HCT116 (cell line): ENCODE measurements around the gene PEAK1. TPM values are rescaled to one million over a fixed set of nuclear protein-coding genes. Genes with fewer than 3 reads are reported as not detected.

Source experiments
- ATAC-seq: fragments of 200-7000 bp; cut with Tn5 transposase; 2 replicates; pipeline ENCODE4 v1.9.1; 2020; ENCODE audit warnings: mild to moderate bottlenecking, moderate library complexity
- BruUV-seq: library from RNA; stranded (reverse); fragments of 400-500 nt; replicated peaks from 2 replicates; lab custom pipeline; 2021; lab: Mats Ljungman, UMichigan
- CTCF ChIA-PET: fragments of 300-600 bp; sonication (Branson Sonifier 250); formaldehyde crosslinking; loops from one replicate; lab custom pipeline; 2021; ENCODE audit warnings: antibody characterized with exemption; lab: Charles Lee
- POLR2A ChIA-PET: fragments of 300-600, 350-600 bp; sonication (Branson Sonifier 250); formaldehyde crosslinking; loops from one replicate; lab custom pipeline; 2021; ENCODE audit warnings: antibody characterized with exemption; lab: Charles Lee
- RAD21 ChIA-PET, 2 experiments: fragments of 300-600 bp; sonication (Branson Sonifier 250); formaldehyde crosslinking; loops; one replicate each; lab custom pipeline; 2023; ENCODE audit warnings: low total read pairs in 2 of 2; ENCODE audit not compliant: uncharacterized antibody in 2 of 2, unreplicated experiment in 2 of 2, low non-redundant PET in 1 of 2; lab: Charles Lee
- DNase-seq: peaks from one replicate; pipeline ENCODE4 v3.0.0-alpha.2; 2010; ENCODE audit warnings: low read depth, low spot score
- H2AFZ ChIP-seq: fragments of 200-600 bp; shearing (Covaris generic), sonication (generic); 2 replicates; pipeline ENCODE4 v1.6.1; 2017; ENCODE audit warnings: low read depth, mixed run types, mixed read lengths, antibody characterized with exemption, low read length; ENCODE audit not compliant: poor library complexity, severe bottlenecking
- H3K27ac ChIP-seq: 2 replicates; pipeline ENCODE4 v1.5.1; 2012; ENCODE audit warnings: low read depth, low read length
- H3K27me3 ChIP-seq: fragments of 200-600 bp; sonication (generic); 2 replicates; pipeline ENCODE4 v1.6.1; 2016; ENCODE audit warnings: mixed run types, low read length, mixed read lengths; ENCODE audit not compliant: insufficient read depth
- H3K36me3 ChIP-seq, 2 experiments: fragments of 200-500 bp in 1 of 2; fragments of 200-600 bp in 1 of 2; sonication (Bioruptor generic) in 1 of 2; sonication (generic) in 1 of 2; 2 replicates each; pipeline versions ENCODE4 v1.5.1 to v1.6.1; 2014 to 2016; ENCODE audit warnings: low read length in 2 of 2, inconsistent platforms in 1 of 2, mixed read lengths in 1 of 2, mixed run types in 1 of 2; ENCODE audit not compliant: insufficient read depth in 2 of 2, control insufficient read depth in 1 of 2
- H3K4me1 ChIP-seq, 2 experiments: fragments of 200-600 bp in 1 of 2; sonication (generic) in 1 of 2; 2 replicates each; pipeline versions ENCODE4 v1.5.1 to v1.6.1; 2012 to 2017; ENCODE audit warnings: low read length in 2 of 2, inconsistent platforms in 1 of 2, mild to moderate bottlenecking in 1 of 2, mixed read lengths in 1 of 2, mixed run types in 1 of 2, moderate library complexity in 1 of 2; ENCODE audit not compliant: insufficient read depth in 2 of 2, control insufficient read depth in 1 of 2
- H3K4me2 ChIP-seq: fragments of 200-600 bp; sonication (generic); 2 replicates; pipeline ENCODE4 v1.6.1; 2017; ENCODE audit warnings: mixed run types, low read length, mixed read lengths
- H3K4me3 ChIP-seq, 2 experiments: fragments of 200-600 bp in 1 of 2; sonication (generic) in 1 of 2; replicated peaks in 1 of 2; 2 replicates each; pipeline ENCODE4 v1.5.1; 2011 to 2016; ENCODE audit warnings: low read length in 2 of 2, control low read depth in 1 of 2, low read depth in 1 of 2, mild to moderate bottlenecking in 1 of 2, mixed read lengths in 1 of 2, mixed run types in 1 of 2
- H3K79me2 ChIP-seq: fragments of 200-600 bp; sonication (generic); 2 replicates; pipeline ENCODE4 v1.6.1; 2017; ENCODE audit warnings: mild to moderate bottlenecking, mixed run types, low read length, moderate library complexity, mixed read lengths; ENCODE audit not compliant: insufficient read depth
- H3K9ac ChIP-seq: fragments of 200-600 bp; sonication (generic); 2 replicates; pipeline ENCODE4 v1.6.1; 2016; ENCODE audit warnings: low read length, mixed read lengths
- H3K9me2 ChIP-seq: fragments of 200-600 bp; sonication (generic), shearing (Covaris generic); 2 replicates; pipeline ENCODE4 v1.6.1; 2017; ENCODE audit warnings: mixed run types, mild to moderate bottlenecking, moderate library complexity; ENCODE audit not compliant: insufficient read depth
- H3K9me3 ChIP-seq, 2 experiments: fragments of 200-500 bp in 1 of 2; fragments of 200-600 bp in 1 of 2; sonication (Bioruptor generic) in 1 of 2; sonication (generic) in 1 of 2; 2 replicates each; pipeline ENCODE4 v1.6.1; 2014 to 2017; ENCODE audit warnings: low read length in 2 of 2, mixed read lengths in 2 of 2, inconsistent platforms in 1 of 2, low read depth in 1 of 2, mild to moderate bottlenecking in 1 of 2, mixed run types in 1 of 2, moderate library complexity in 1 of 2; ENCODE audit not compliant: control insufficient read depth in 1 of 2, insufficient read depth in 1 of 2
- H4K20me1 ChIP-seq: fragments of 200-600 bp; sonication (generic), shearing (Covaris generic); 2 replicates; pipeline ENCODE4 v1.6.1; 2017; ENCODE audit warnings: mixed run types, mild to moderate bottlenecking, moderate library complexity; ENCODE audit not compliant: insufficient read depth
- CBX3 ChIP-seq: IDR thresholded peaks from 2 replicates; pipeline ENCODE4 v1.6.1; 2012; ENCODE audit warnings: low read depth
- CEBPB ChIP-seq: IDR thresholded peaks from 2 replicates; pipeline ENCODE4 v1.6.1; 2012; ENCODE audit warnings: low read depth
- EGR1 ChIP-seq: IDR thresholded peaks from 2 replicates; pipeline ENCODE4 v1.6.1; 2012; ENCODE audit warnings: low read depth
- ELF1 ChIP-seq: IDR thresholded peaks from 2 replicates; pipeline ENCODE4 v1.6.1; 2012; ENCODE audit warnings: low read depth, borderline replicate concordance
- EZH2 ChIP-seq: fragments of 200-600 bp; sonication (generic); IDR thresholded peaks from 2 replicates; pipeline ENCODE4 v1.6.1; 2017; ENCODE audit warnings: antibody characterized with exemption, mixed run types
- JUND ChIP-seq: IDR thresholded peaks from 2 replicates; pipeline ENCODE4 v1.6.1; 2012
- POLR2A ChIP-seq: IDR thresholded peaks from 2 replicates; pipeline ENCODE4 v1.7.0; 2011; ENCODE audit warnings: borderline replicate concordance; ENCODE audit not compliant: insufficient read depth, insufficient read length; ENCODE audit errors: extremely low read depth
- POLR2AphosphoS5 ChIP-seq: IDR thresholded peaks from 2 replicates; pipeline ENCODE4 v1.6.1; 2011; ENCODE audit warnings: mild to moderate bottlenecking, low read depth, low read length, moderate library complexity
- RAD21 ChIP-seq: IDR thresholded peaks from 2 replicates; pipeline ENCODE4 v1.6.1; 2012; ENCODE audit warnings: low read depth, mild to moderate bottlenecking
- TCF7L2 ChIP-seq: IDR thresholded peaks from 2 replicates; pipeline ENCODE4 v1.7.0; 2011; ENCODE audit warnings: borderline replicate concordance, inconsistent platforms; ENCODE audit not compliant: insufficient read depth, insufficient read length; ENCODE audit errors: extremely low read depth
- YY1 ChIP-seq: IDR thresholded peaks from 2 replicates; pipeline ENCODE4 v1.6.1; 2011; ENCODE audit warnings: low read length, low read depth, moderate library complexity, mild to moderate bottlenecking; ENCODE audit not compliant: insufficient replicate concordance; ENCODE audit errors: extremely low read depth
- ZNF274 ChIP-seq: fragments of 200-500 bp; sonication (Bioruptor generic); IDR thresholded peaks from 2 replicates; pipeline ENCODE4 v1.6.1; 2014; ENCODE audit warnings: mild to moderate bottlenecking, low read depth, low read length, inconsistent platforms
- intact Hi-C: fragments of 100-400 bp; cut with micrococcal nuclease; formaldehyde crosslinking; loops from 2 replicates; pipeline ENCODE4 v1.10.0; 2022
- total RNA-seq: library from RNA; stranded (reverse); gene quantifications from one replicate; pipeline ENCODE4 v1.2.1, GENCODE V29; 2021; ENCODE audit not compliant: unreplicated experiment
- TF ChIP-seq, protein P1 (sequence below): IDR thresholded peaks from 2 replicates; pipeline ENCODE4 v1.6.1; 2012
- TF ChIP-seq, protein P2 (sequence below): IDR thresholded peaks from 2 replicates; pipeline ENCODE4 v1.6.1; 2012
- TF ChIP-seq, protein P3 (sequence below): IDR thresholded peaks from 2 replicates; pipeline ENCODE4 v1.6.1; 2012; ENCODE audit warnings: low read depth

Gene PEAK1
- total RNA-seq, 1 experiment from 2014 or later = 23.4 TPM

DNA sequence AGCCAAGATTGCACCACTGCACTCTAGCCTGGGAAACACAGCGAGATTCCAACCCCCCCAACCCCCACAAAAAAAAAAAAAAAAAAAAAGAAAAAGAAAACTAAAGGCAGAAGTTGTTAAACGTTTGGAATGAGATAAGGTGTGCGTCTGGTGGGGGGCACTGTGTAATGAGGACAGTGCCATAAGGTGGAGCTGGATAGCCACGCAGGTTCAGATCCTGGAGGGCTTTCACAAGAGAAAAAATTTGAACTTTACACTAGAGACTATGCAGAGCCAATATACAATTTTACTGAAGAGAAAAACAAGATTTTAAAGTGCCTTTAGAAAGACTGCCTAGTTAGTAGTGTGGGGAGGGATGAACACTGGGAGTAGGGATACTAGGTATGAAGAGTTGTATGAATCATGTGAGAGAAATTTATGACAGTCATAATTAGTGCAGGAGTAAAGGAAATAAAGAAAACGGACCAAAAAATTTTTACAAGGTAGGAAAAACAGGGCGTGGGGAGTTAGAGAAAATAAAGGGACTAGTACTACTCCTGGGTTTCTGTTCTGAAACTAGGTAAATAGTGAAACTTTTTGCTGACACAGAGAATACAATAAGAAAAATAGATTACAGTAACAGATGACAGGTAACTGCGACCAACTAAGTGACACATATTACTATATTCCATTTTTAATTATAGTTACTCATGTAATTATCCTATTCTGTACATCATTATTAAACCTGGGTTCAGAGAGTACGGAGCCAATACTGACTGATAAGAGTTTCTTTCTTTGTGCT, 108.1 kb downstream of the PEAK1 start:
- Histone ChIP-seq H3K36me3 (no peaks in the 10 kb centered on the region), H3K4me2 (no peak overlapping the region), H3K27ac (no peak overlapping the region), H3K79me2 (no peaks in the 10 kb centered on the region), H3K9me2 (no peaks in the 10 kb centered on the region), H2AFZ (no peak overlapping the region), H3K4me1 (peaks cover 9 to 15% of the 10 kb centered on the region in 2 experiments; a peak in 3 of 4 replicates), H3K9me3 (no peaks in the 10 kb centered on the region), H3K9ac (no peak overlapping the region), H3K4me3 (no peak overlapping the region), H3K27me3 (no peaks in the 10 kb centered on the region), H4K20me1 (no peaks in the 10 kb centered on the region)
- ATAC-seq (peak; percentile 27; the same call in 1 of the 2 replicates), DNase-seq (no peak)
- ChIA-PET RAD21 (no interaction called here), POLR2A (no interaction called here), CTCF (no interaction called here)
- TF ChIP-seq POLR2AphosphoS5 (no peak), RAD21 (no peak), CEBPB (no peak), CBX3 (no peak), ELF1 (no peak), YY1 (no peak), ZNF274 (no peak), EGR1 (no peak), TCF7L2 (no peak), EZH2 (no peak), POLR2A (no peak), JUND (no peak)
- TF ChIP-seq, protein P1, sequence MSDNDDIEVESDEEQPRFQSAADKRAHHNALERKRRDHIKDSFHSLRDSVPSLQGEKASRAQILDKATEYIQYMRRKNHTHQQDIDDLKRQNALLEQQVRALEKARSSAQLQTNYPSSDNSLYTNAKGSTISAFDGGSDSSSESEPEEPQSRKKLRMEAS = no peak
- TF ChIP-seq, protein P2, sequence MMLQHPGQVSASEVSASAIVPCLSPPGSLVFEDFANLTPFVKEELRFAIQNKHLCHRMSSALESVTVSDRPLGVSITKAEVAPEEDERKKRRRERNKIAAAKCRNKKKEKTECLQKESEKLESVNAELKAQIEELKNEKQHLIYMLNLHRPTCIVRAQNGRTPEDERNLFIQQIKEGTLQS = no peak
- TF ChIP-seq, protein P3, sequence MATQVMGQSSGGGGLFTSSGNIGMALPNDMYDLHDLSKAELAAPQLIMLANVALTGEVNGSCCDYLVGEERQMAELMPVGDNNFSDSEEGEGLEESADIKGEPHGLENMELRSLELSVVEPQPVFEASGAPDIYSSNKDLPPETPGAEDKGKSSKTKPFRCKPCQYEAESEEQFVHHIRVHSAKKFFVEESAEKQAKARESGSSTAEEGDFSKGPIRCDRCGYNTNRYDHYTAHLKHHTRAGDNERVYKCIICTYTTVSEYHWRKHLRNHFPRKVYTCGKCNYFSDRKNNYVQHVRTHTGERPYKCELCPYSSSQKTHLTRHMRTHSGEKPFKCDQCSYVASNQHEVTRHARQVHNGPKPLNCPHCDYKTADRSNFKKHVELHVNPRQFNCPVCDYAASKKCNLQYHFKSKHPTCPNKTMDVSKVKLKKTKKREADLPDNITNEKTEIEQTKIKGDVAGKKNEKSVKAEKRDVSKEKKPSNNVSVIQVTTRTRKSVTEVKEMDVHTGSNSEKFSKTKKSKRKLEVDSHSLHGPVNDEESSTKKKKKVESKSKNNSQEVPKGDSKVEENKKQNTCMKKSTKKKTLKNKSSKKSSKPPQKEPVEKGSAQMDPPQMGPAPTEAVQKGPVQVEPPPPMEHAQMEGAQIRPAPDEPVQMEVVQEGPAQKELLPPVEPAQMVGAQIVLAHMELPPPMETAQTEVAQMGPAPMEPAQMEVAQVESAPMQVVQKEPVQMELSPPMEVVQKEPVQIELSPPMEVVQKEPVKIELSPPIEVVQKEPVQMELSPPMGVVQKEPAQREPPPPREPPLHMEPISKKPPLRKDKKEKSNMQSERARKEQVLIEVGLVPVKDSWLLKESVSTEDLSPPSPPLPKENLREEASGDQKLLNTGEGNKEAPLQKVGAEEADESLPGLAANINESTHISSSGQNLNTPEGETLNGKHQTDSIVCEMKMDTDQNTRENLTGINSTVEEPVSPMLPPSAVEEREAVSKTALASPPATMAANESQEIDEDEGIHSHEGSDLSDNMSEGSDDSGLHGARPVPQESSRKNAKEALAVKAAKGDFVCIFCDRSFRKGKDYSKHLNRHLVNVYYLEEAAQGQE = no peak
- intact Hi-C loops = no loop called here
- no TSS peak for BruUV-seq
